Kidney (tissue), 14 donors: ENCODE data around the gene VAT1. TPM values are rescaled to one million over a fixed set of nuclear protein-coding genes. Genes with fewer than 3 reads are reported as not detected.
A peak's percentile ranks its signal among the peaks of the same experiment; 100 is the strongest.
"Not testable (repeated sequence)": the region's sequence is repeated elsewhere in the genome, so short reads cannot be mapped to it uniquely, and the experiment has no call there.

ENCODE experiments used
- DNase-seq, 5 donors: peaks; one replicate each; pipeline ENCODE4 v3.0.0-alpha.2; 2013 to 2020
- FAIRE-seq: peaks from 2 replicates; lab custom pipeline; 2012; peaks lifted over from hg19 to GRCh38; lab: Jason Lieb, UNC
- H3K27ac ChIP-seq, 2 donors: one replicate each; pipeline ENCODE4 v1.7.0; 2013; ENCODE audit warnings: low read depth in 2 of 2, low read length in 2 of 2, inconsistent platforms in 1 of 2
- H3K27me3 ChIP-seq: one replicate; pipeline ENCODE4 v1.7.1; 2013; ENCODE audit warnings: low read length, inconsistent platforms; ENCODE audit not compliant: control insufficient read depth, insufficient read depth
- H3K36me3 ChIP-seq, 3 donors: one replicate each; pipeline versions ENCODE4 v1.7.0 to v1.7.1; 2013; ENCODE audit warnings: low read length in 3 of 3, control low read depth in 1 of 3, inconsistent platforms in 1 of 3; ENCODE audit not compliant: insufficient read depth in 3 of 3, control insufficient read depth in 2 of 3
- H3K4me1 ChIP-seq, 3 donors: one replicate each; pipeline versions ENCODE4 v1.7.0 to v1.7.1; 2013; ENCODE audit warnings: low read length in 3 of 3, inconsistent platforms in 1 of 3, low read depth in 1 of 3; ENCODE audit not compliant: control insufficient read depth in 2 of 3, insufficient read depth in 2 of 3
- H3K4me3 ChIP-seq, 3 donors: one replicate each; pipeline versions ENCODE4 v1.7.0 to v1.8.1; 2013; ENCODE audit warnings: low read length in 3 of 3, control low read depth in 1 of 3, inconsistent platforms in 1 of 3
- H3K9ac ChIP-seq, 3 donors: one replicate each; pipeline versions ENCODE4 v1.7.0 to v1.7.1; 2013; ENCODE audit warnings: low read length in 3 of 3, control low read depth in 1 of 3, inconsistent platforms in 1 of 3
- H3K9me3 ChIP-seq, 3 donors: one replicate each; pipeline versions ENCODE4 v1.7.0 to v1.7.1; 2013; ENCODE audit warnings: low read length in 3 of 3, control low read depth in 1 of 3, inconsistent platforms in 1 of 3; ENCODE audit not compliant: control insufficient read depth in 2 of 3, insufficient read depth in 1 of 3
- intact Hi-C: fragments of 100-400 bp; cut with DNase I; formaldehyde crosslinking; loops from one replicate; pipeline ENCODE4 v1.11.1; 2022
- polyA plus RNA-seq: library from polyadenylated mRNA; stranded (reverse); fragments of 350-450 nt; fragmentation: Illumina TruSeq; extraction: RNeasy Lipid Tissue Mini Kit (QIAGEN cat#74804); gene quantifications from one replicate; pipeline ENCODE4 v1.2.3, GENCODE V29; 2014; ENCODE audit warnings: low read depth, low replicate concordance; ENCODE audit not compliant: insufficient read depth
- total RNA-seq: library from RNA; stranded (reverse); fragmentation: NEBNext Ultra II Directional; extraction: Animal tissue kit (Norgen Biotek cat#: 25700); gene quantifications from one replicate; pipeline ENCODE4 v1.2.1, GENCODE V29; 2021
- TF ChIP-seq, protein P1 (sequence below): IDR thresholded peaks from 3 replicates; pipeline ENCODE4 v1.5.1; 2012; ENCODE audit warnings: mild to moderate bottlenecking, moderate library complexity, borderline replicate concordance; ENCODE audit not compliant: insufficient read depth; ENCODE audit errors: extremely low read depth
- donor health status: control.
- donor health status: control.
- donor health status: control.
- donor health status: control.
- donor health status: control.
- donor health status: DM: yes; HTN: yes; CAD: no.
- donor health status: Normal renal cell carcinoma (clear cell type).

Gene VAT1
- total and polyA plus RNA-seq, 2 donors from 2014 or later: 119 to 133 TPM

- Histone ChIP-seq H3K4me1 (peaks cover 0 to 16% (median 0%) of the 10 kb centered on the region in 3 donors), H3K27ac (peak overlapping the region; percentile 58 to 72), H3K27me3 (no peaks in the 10 kb centered on the region), H3K9me3 (no peaks in the 10 kb centered on the region), H3K9ac (peak overlapping the region; percentile 41 to 76 (median 48)), H3K4me3 (peak overlapping the region; percentile 59 to 92 (median 89)), H3K36me3 (peaks cover 0 to 2% (median 0%) of the 10 kb centered on the region in 3 donors)
- TF ChIP-seq, protein P1, sequence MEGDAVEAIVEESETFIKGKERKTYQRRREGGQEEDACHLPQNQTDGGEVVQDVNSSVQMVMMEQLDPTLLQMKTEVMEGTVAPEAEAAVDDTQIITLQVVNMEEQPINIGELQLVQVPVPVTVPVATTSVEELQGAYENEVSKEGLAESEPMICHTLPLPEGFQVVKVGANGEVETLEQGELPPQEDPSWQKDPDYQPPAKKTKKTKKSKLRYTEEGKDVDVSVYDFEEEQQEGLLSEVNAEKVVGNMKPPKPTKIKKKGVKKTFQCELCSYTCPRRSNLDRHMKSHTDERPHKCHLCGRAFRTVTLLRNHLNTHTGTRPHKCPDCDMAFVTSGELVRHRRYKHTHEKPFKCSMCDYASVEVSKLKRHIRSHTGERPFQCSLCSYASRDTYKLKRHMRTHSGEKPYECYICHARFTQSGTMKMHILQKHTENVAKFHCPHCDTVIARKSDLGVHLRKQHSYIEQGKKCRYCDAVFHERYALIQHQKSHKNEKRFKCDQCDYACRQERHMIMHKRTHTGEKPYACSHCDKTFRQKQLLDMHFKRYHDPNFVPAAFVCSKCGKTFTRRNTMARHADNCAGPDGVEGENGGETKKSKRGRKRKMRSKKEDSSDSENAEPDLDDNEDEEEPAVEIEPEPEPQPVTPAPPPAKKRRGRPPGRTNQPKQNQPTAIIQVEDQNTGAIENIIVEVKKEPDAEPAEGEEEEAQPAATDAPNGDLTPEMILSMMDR: no peak
- intact Hi-C loops: no loop called here
- FAIRE-seq: no peak
- peak; percentile 53 to 78 (median 69) for DNase-seq
Measured at GRCh38 chr17:42980766-42981397, 41.3 kb downstream of the VAT1 start.

DNA sequence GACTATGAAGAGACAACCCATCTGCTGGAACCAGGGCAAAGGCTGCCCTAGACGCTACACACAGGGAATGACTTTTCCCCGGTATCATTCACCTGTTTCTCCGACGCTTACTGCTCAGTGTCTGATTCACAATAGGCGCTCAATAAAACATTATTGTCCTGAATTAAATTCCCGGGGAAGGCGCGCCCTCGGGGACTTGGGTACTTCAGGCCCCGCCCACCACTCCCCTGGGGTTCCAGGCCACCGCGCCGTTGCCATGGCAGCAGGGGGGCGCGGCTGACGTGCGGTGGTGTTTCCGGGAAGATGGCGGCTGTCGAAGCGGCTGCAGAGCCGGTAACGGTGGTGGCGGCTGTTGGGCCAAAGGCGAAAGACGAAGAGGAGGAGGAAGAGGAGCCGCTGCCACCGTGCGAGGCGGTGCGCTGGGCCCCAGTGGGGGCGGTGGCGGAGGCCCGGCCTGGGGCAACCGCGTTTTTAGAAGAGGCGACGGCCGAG lies 41.9 kb downstream of the VAT1 start, which contains the start of gene RUNDC1:
TSS of gene RUNDC1 (plus strand) at position 292 of the 492 bp plus-strand sequence. CDS start at position 304, 12 bp downstream.
- Histone ChIP-seq H3K27me3 (no peaks in the 10 kb centered on the region), H3K4me3 (peak within 1 kb of the TSS; percentile 59 to 92 (median 89)), H3K36me3 (peaks cover 0 to 2% (median 0%) of the 10 kb centered on the region in 3 donors), H3K27ac (peak within 1 kb of the TSS; percentile 58 to 72), H3K9ac (peak within 1 kb of the TSS; percentile 41 to 76 (median 73)), H3K4me1 (peaks cover 0 to 16% (median 0%) of the 10 kb centered on the region in 3 donors), H3K9me3 (no peaks in the 10 kb centered on the region)
- intact Hi-C loops: no loop called here
- DNase-seq: peak; percentile 94 to 98 (median 96)
- no peak for FAIRE-seq
- TF ChIP-seq, protein P1: no peak

- DNase-seq: peak in 4 of 5 donors; percentile 48 to 83 (median 74)
- H3K9me3 ChIP-seq: no peaks in the 10 kb centered on the region
- H3K27me3 ChIP-seq: no peaks in the 10 kb centered on the region
- TF ChIP-seq, protein P1: no peak
- peak within 1 kb of the TSS; percentile 58 to 72 for H3K27ac ChIP-seq
- H3K4me1 ChIP-seq: peaks cover 0 to 16% (median 0%) of the 10 kb centered on the region in 3 donors
- H3K4me3 ChIP-seq: peak within 1 kb of the TSS; percentile 59 to 92 (median 89)
- intact Hi-C loops: no loop called here
- peak within 1 kb of the TSS; percentile 41 to 76 (median 73) for H3K9ac ChIP-seq
- no peaks in the 10 kb centered on the region for H3K36me3 ChIP-seq
- no peak for FAIRE-seq
Measured at GRCh38 chr17:42979511-42980273, 42.5 kb downstream of the VAT1 start, which contains the start of gene PTGES3L. PTGES3L (minus strand) TSS chr17:42980080; CDS start chr17:42980053, 27 bp downstream.

DNA sequence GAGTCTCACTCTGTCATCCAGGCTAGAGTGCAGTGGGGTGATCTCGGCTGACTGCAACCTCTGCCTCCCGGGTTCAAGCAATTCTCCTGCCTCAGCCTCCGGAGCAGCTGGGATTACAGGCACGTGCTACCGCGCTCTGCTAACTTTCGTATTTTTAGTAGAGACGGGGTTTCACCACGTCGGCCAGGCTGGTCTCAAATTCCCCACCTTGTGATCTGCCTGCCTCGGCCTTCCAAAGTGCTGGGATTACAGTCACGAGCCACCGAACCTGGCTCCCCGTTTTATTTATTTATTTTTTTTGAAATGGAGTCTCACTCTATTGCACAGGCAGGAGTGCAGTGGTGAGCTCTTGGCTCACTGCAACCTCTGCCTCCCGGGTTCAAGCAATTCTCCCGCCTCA lies 46.5 kb downstream of the VAT1 start:
- H3K27ac ChIP-seq, H3K27me3 ChIP-seq, FAIRE-seq, H3K4me1 ChIP-seq, H3K4me3 ChIP-seq, H3K9me3 ChIP-seq, H3K36me3 ChIP-seq, intact Hi-C loops: not testable (repeated sequence)
- DNase-seq: peak in 4 of 5 donors; percentile 48 to 65 (median 60)
- peak overlapping the region in 1 of 3 donors; percentile 19 for H3K9ac ChIP-seq
